Measurements from ENCODE around the gene IREB2. TPM values are rescaled to one million over a fixed set of nuclear protein-coding genes. Genes with fewer than 3 reads are reported as not detected.

The IREB2 gene
- total RNA-seq, 4 donors from 2014 or later, result 17.5 to 23.7 (median 19.4) TPM

DNA sequence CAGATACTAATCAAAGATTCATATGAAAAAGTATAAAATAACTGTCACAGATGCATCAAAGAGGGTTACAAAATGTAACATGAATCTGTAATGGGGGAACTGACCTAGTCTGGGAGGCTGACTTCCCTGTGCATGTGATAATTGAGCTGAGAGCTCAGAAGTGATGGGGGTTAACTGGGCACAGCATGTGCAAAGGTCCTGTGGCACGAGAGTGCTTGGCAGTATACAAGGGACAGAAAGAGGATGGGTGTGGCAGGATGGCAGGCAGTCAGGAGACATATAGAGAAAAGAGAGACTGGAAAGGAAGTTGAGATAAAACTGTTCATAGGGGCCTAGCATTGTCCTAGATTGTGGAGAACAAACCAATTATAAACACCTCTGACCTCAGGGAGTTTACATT is 47.8 kb upstream of the IREB2 start:
- H3K36me3 ChIP-seq, result no peaks in the 10 kb centered on the region
- no peaks in the 10 kb centered on the region for H3K4me1 ChIP-seq
- 68% methylated on average over 1 of the region's 1 CpG for WGBS
- no peaks in the 10 kb centered on the region for H3K9me3 ChIP-seq
- no peak for DNase-seq (ENCODE audit: extremely low spot score)
- H3K4me3 ChIP-seq, result no peak overlapping the region
- TF ChIP-seq EP300 (IDR thresholded peaks at IDR 0.05) (no peak), CTCF (IDR thresholded peaks at IDR 0.05) (no peak), POLR2A (IDR thresholded peaks at IDR 0.05; ENCODE audit: low read depth) (no peak), POLR2AphosphoS5 (IDR thresholded peaks at IDR 0.05) (no peak)
- H3K27ac ChIP-seq (replicated peaks in 1 of 4), result no peak overlapping the region
- peaks cover 0 to 37% (median 3%) of the 10 kb centered on the region in 4 donors for H3K27me3 ChIP-seq
- intact Hi-C loops (cut with DNase I), result no loop called here

DNA sequence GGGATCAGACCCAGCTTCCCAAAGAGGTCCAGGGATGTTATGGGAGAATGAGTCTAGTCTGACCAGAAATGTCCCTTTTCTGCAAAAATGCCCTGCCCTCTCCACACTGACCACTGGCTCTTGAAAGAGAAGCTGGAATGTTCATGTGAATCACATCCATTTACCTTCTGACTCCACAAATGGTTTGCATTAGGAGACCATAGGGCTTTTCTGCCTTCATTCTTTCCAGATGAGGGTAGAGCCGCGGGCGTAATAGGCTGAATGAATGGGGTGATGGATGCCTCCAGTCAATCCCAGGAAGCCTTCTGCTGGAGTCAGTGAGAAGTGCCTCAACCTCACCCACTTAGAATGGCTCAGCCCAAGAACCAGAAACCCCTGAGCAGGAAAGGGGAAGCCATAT is 47.2 kb upstream of the IREB2 start:
- H3K27me3 ChIP-seq, result peaks cover 0 to 32% (median 3%) of the 10 kb centered on the region in 4 donors
- no peak for TF ChIP-seq EP300 (IDR thresholded peaks at IDR 0.05)
- TF ChIP-seq CTCF (IDR thresholded peaks at IDR 0.05), result no peak
- no peak for TF ChIP-seq POLR2A (IDR thresholded peaks at IDR 0.05; ENCODE audit: low read depth)
- TF ChIP-seq POLR2AphosphoS5 (IDR thresholded peaks at IDR 0.05), result no peak
- DNase-seq (ENCODE audit: extremely low spot score), result no peak
- intact Hi-C loops (cut with DNase I), result no loop called here
- H3K36me3 ChIP-seq, result no peaks in the 10 kb centered on the region
- 80% methylated on average over 3 of the region's 3 CpGs for WGBS
- H3K4me3 ChIP-seq, result no peak overlapping the region
- no peak overlapping the region for H3K27ac ChIP-seq (replicated peaks in 1 of 4)
- H3K4me1 ChIP-seq, result no peaks in the 10 kb centered on the region
- H3K9me3 ChIP-seq, result no peaks in the 10 kb centered on the region

DNA sequence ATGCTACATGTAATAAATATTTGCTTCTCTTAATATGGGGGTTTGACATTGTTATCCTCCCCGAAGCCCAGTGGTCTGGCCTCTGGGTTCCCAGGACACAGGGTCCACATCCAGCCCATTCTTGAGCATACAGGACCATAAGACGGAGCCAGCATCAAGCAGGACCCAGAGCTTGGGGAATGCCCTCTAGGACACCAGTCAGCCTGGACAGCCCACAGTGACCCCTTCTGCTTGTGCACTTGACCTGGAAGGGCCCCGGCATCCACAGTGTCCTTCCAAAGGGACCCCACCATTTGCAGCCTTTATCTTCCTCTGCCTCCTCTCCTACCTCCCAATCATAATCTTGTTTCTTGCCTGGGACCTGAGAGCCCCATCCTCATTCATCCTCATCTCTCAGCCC is 46.2 kb upstream of the IREB2 start:
- Histone ChIP-seq H3K36me3 (no peaks in the 10 kb centered on the region), H3K27me3 (peaks cover 0 to 24% (median 3%) of the 10 kb centered on the region in 4 donors), H3K9me3 (no peaks in the 10 kb centered on the region), H3K4me1 (peaks cover 0 to 4% (median 2%) of the 10 kb centered on the region in 4 donors), H3K4me3 (no peak overlapping the region), H3K27ac (replicated peaks in 1 of 4) (no peak overlapping the region)
- 92% methylated on average over 2 of the region's 3 CpGs for WGBS
- no peak for DNase-seq (ENCODE audit: extremely low spot score)
- intact Hi-C loops (cut with DNase I), result no loop called here
- TF ChIP-seq EP300 (IDR thresholded peaks at IDR 0.05) (no peak), POLR2A (IDR thresholded peaks at IDR 0.05; ENCODE audit: low read depth) (no peak), POLR2AphosphoS5 (IDR thresholded peaks at IDR 0.05) (no peak), CTCF (IDR thresholded peaks at IDR 0.05) (no peak)

- WGBS, result 82% methylated on average over 4 of the region's 4 CpGs
- DNase-seq (ENCODE audit: extremely low spot score), result no peak
- H3K36me3 ChIP-seq, result no peaks in the 10 kb centered on the region
- H3K27me3 ChIP-seq, result peaks cover 0 to 24% (median 3%) of the 10 kb centered on the region in 4 donors
- intact Hi-C loops (cut with DNase I), result no loop called here
- TF ChIP-seq CTCF (IDR thresholded peaks at IDR 0.05) (no peak), POLR2A (IDR thresholded peaks at IDR 0.05; ENCODE audit: low read depth) (no peak), POLR2AphosphoS5 (IDR thresholded peaks at IDR 0.05) (no peak), EP300 (IDR thresholded peaks at IDR 0.05) (no peak)
- H3K27ac ChIP-seq (replicated peaks in 1 of 4), result no peak overlapping the region
- H3K4me3 ChIP-seq, result no peak overlapping the region
- peaks cover 0 to 10% (median 9%) of the 10 kb centered on the region in 4 donors for H3K4me1 ChIP-seq
- H3K9me3 ChIP-seq, result no peaks in the 10 kb centered on the region
These were observed 45.6 kb upstream of the IREB2 start for GRCh38 chr15:78392430-78392829.

DNA sequence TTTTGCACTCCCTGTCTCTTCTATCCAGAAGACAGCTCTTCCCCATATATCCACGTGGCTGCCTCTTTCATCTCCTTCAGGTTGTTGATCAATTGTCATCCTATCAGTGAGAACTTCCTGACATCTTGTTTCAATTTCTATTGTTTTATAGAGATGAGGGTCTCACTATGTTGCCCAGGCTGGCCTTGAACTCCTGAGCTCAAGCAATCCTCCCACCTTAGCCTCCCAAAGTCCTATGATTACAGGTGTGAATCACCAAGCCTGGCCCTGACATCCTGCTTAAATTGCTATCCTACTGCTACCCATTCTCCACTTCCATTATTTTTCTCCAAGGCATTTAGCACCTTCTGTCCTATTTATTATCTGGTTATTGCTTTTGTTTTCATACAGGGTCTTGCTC is 44.9 kb upstream of the IREB2 start:
- intact Hi-C loops (cut with DNase I), result no loop called here
- 78% methylated on average over 1 of the region's 1 CpG for WGBS
- no peak overlapping the region for H3K4me3 ChIP-seq
- DNase-seq (ENCODE audit: extremely low spot score), result no peak
- H3K27ac ChIP-seq (replicated peaks in 1 of 4), result no peak overlapping the region
- peaks cover 0 to 12% (median 10%) of the 10 kb centered on the region in 4 donors for H3K4me1 ChIP-seq
- H3K36me3 ChIP-seq, result no peaks in the 10 kb centered on the region
- TF ChIP-seq CTCF (IDR thresholded peaks at IDR 0.05) (no peak), POLR2AphosphoS5 (IDR thresholded peaks at IDR 0.05) (no peak), EP300 (IDR thresholded peaks at IDR 0.05) (no peak), POLR2A (IDR thresholded peaks at IDR 0.05; ENCODE audit: low read depth) (no peak)
- H3K9me3 ChIP-seq, result no peaks in the 10 kb centered on the region
- H3K27me3 ChIP-seq, result peaks cover 0 to 24% (median 0%) of the 10 kb centered on the region in 4 donors

All from esophagus muscularis mucosa (tissue), 4 donors.